HepG2 (cell line): ENCODE data around the gene LDB2. TPM values are rescaled to one million over a fixed set of nuclear protein-coding genes. Genes with fewer than 3 reads are reported as not detected.

Source experiments
- ATAC-seq: fragments of 200-7000 bp; cut with Tn5 transposase; 3 replicates; pipeline ENCODE4 v1.9.1; 2020; ENCODE audit warnings: mild to moderate bottlenecking, moderate library complexity
- BruUV-seq: library from RNA; stranded (reverse); fragments of 400-500 nt; replicated peaks from 2 replicates; lab custom pipeline; 2021; lab: Mats Ljungman, UMichigan
- CTCF ChIA-PET: fragments of 300-600 bp; formaldehyde crosslinking; extraction: SDS; loops from one replicate; lab custom pipeline; 2021; ENCODE audit warnings: low total read pairs, inconsistent platforms, low intra/inter-chr PET ratio; lab: Yijun Ruan, JAX
- POLR2A ChIA-PET: fragments of 350-600 bp; sonication (Branson Sonifier 250); formaldehyde crosslinking; loops from one replicate; lab custom pipeline; 2020; ENCODE audit warnings: antibody characterized with exemption, inconsistent platforms; lab: Yijun Ruan, JAX
- DNase-seq: peaks from one replicate; pipeline ENCODE4 v3.0.0-alpha.2; 2015; ENCODE audit warnings: low spot score
- FAIRE-seq: peaks from 3 replicates; lab custom pipeline; 2011; peaks lifted over from hg19 to GRCh38; lab: Jason Lieb, UNC
- H2AFZ ChIP-seq: one replicate; pipeline ENCODE4 v1.6.1; 2011; ENCODE audit warnings: low read length, inconsistent platforms
- H3K27ac ChIP-seq: fragments of 300-600 bp; 3 replicates; pipeline ENCODE4 v1.8.0; 2011; ENCODE audit warnings: mixed run types, mild to moderate bottlenecking, mixed read lengths, low read length, inconsistent platforms; ENCODE audit not compliant: insufficient read depth; ENCODE audit errors: extremely low read length
- H3K27me3 ChIP-seq, 2 experiments: fragments of 200-600 bp in 1 of 2; 2 replicates in 1 of 2; 3 replicates in 1 of 2; pipeline versions ENCODE4 v1.6.0 to v1.8.0; 2011; ENCODE audit warnings: low read length in 2 of 2, mild to moderate bottlenecking in 2 of 2, moderate library complexity in 2 of 2, inconsistent platforms in 1 of 2; ENCODE audit not compliant: insufficient read depth in 2 of 2, control insufficient read depth in 1 of 2
- H3K36me3 ChIP-seq, 2 experiments: fragments of 200-600 bp in 1 of 2; replicated peaks in 1 of 2; 2 replicates in 1 of 2; 3 replicates in 1 of 2; pipeline versions ENCODE4 v1.5.1 to v1.8.0; 2011; ENCODE audit warnings: low read length in 2 of 2, inconsistent platforms in 1 of 2; ENCODE audit not compliant: insufficient read depth in 2 of 2, control insufficient read depth in 1 of 2
- H3K4me1 ChIP-seq: 2 replicates; pipeline ENCODE4 v1.5.1; 2012; ENCODE audit warnings: low read length, inconsistent platforms; ENCODE audit not compliant: insufficient read depth
- H3K4me2 ChIP-seq: 2 replicates; pipeline ENCODE4 v1.6.0; 2011; ENCODE audit warnings: low read depth, low read length, inconsistent platforms
- H3K4me3 ChIP-seq, 3 experiments: fragments of 200-600 bp in 1 of 3; sonication (generic), shearing (Covaris generic) in 1 of 3; replicated peaks in 1 of 3; 2 replicates each; pipeline ENCODE4 v1.5.1; 2011 to 2016; ENCODE audit warnings: low read length in 3 of 3, inconsistent platforms in 2 of 3, low read depth in 2 of 3, mild to moderate bottlenecking in 2 of 3, control low read depth in 1 of 3, mixed read lengths in 1 of 3; ENCODE audit not compliant: insufficient read depth in 1 of 3
- H3K79me2 ChIP-seq: one replicate; pipeline ENCODE4 v1.6.1; 2011; ENCODE audit warnings: low read length, inconsistent platforms; ENCODE audit not compliant: insufficient read depth
- H3K9ac ChIP-seq: 2 replicates; pipeline ENCODE4 v1.6.0; 2011; ENCODE audit warnings: mild to moderate bottlenecking, low read depth, low read length, inconsistent platforms; ENCODE audit not compliant: insufficient read depth
- H3K9me3 ChIP-seq: 2 replicates; pipeline ENCODE4 v1.5.1; 2012; ENCODE audit warnings: mild to moderate bottlenecking, low read length
- H4K20me1 ChIP-seq: 2 replicates; pipeline ENCODE4 v1.6.0; 2011; ENCODE audit warnings: inconsistent platforms, mild to moderate bottlenecking, low read length, moderate library complexity; ENCODE audit not compliant: insufficient read depth
- SAFB2 ChIP-seq: sonication (generic); formaldehyde crosslinking; IDR thresholded peaks from 2 replicates; pipeline ENCODE4 v1.5.1; 2020; ENCODE audit warnings: missing genetic modification reagents, low read depth, mild to moderate bottlenecking, borderline replicate concordance
- ZFP36 ChIP-seq: fragments of 150-350 bp; IDR thresholded peaks from 2 replicates; pipeline ENCODE4 v1.6.1; 2018; ENCODE audit warnings: borderline replicate concordance, low read length, low read depth; ENCODE audit not compliant: partially characterized antibody
- ZNF326 ChIP-seq: sonication (generic); formaldehyde crosslinking; IDR thresholded peaks from 2 replicates; pipeline ENCODE4 v1.4.0; 2020; ENCODE audit warnings: missing genetic modification reagents, borderline replicate concordance
- ZSCAN12 ChIP-seq: sonication (generic); formaldehyde crosslinking; IDR thresholded peaks from 2 replicates; pipeline ENCODE4 v1.9.0; 2021; ENCODE audit warnings: mild to moderate bottlenecking, missing genetic modification reagents
- WGBS: methylation state at CpG from one replicate; pipeline ENCODE4 v1.1.6; 2017; ENCODE audit warnings: low lambda C conversion rate; 5-methylcytosine and 5-hydroxymethylcytosine counted together
- in situ Hi-C: cut with HindIII; loops from 2 replicates; pipeline ENCODE4 v1.10.0; 2017; ENCODE audit warnings: low pct_unique_long_range_greater_than_20kb; ENCODE audit not compliant: extremely low pct_ligation_motif_present
- intact Hi-C: fragments of 100-400 bp; cut with micrococcal nuclease; formaldehyde crosslinking; loops from one replicate; pipeline ENCODE4 v1.10.0; 2022; ENCODE audit not compliant: unreplicated experiment
- polyA plus RNA-seq, 8 experiments: library from polyadenylated mRNA; depleted of rRNA in 3 of 8; stranded (reverse) in 7 of 8; unstranded in 1 of 8; fragments of >200 nt; fragmentation: Illumina TruSeq in 4 of 8; extraction: Trizol in 4 of 8; gene quantifications; 2 replicates each; pipeline versions ENCODE4 v1.2.1 to v1.2.3, GENCODE V29; 2011 to 2016; ENCODE audit warnings: low read depth in 4 of 8, missing spikeins in 1 of 8, mixed read lengths in 1 of 8; ENCODE audit not compliant: insufficient read depth in 1 of 8
- total RNA-seq, 5 experiments: library from RNA; depleted of rRNA; stranded (reverse); fragments of >200 nt; fragmentation: Illumina TruSeq; extraction: Trizol; gene quantifications; 2 replicates each; pipeline ENCODE4 v1.2.3, GENCODE V29; 2016; ENCODE audit warnings: low read depth in 1 of 5
- TF ChIP-seq, protein P1 (sequence below): sonication (generic); formaldehyde crosslinking; IDR thresholded peaks from 2 replicates; pipeline ENCODE4 v1.4.0; 2020; ENCODE audit warnings: missing genetic modification reagents, borderline replicate concordance
- TF ChIP-seq, protein P2 (sequence below): sonication (generic); formaldehyde crosslinking; IDR thresholded peaks from 2 replicates; pipeline ENCODE4 v1.4.0; 2020; ENCODE audit warnings: low read depth, mild to moderate bottlenecking, missing genetic modification reagents

The LDB2 gene
- total and polyA plus RNA-seq, 2 of the 13 experiments (the other 11 are each of a cell fraction or from before 2014, with no cell fraction given): not detected

DNA sequence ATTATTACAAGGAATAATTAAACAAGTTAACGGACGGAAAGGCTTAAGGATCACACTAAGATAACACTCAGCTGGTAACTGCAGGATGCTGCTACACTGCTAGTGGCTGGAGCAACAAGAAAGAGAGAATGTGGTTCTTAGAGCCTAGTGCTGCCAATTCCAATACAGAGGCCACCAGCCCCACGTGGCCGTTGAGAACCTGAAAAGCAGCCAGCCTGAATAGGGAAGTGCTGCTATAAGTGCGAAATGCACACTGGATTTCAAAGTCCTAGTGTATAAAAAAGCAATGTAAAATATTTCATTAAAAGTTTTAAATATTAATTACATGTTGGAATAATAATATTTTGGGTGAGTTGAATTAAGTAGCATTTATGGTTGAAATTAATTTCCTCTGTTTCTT is 414.9 kb downstream of the LDB2 start (continued):
- TF ChIP-seq, protein P1, sequence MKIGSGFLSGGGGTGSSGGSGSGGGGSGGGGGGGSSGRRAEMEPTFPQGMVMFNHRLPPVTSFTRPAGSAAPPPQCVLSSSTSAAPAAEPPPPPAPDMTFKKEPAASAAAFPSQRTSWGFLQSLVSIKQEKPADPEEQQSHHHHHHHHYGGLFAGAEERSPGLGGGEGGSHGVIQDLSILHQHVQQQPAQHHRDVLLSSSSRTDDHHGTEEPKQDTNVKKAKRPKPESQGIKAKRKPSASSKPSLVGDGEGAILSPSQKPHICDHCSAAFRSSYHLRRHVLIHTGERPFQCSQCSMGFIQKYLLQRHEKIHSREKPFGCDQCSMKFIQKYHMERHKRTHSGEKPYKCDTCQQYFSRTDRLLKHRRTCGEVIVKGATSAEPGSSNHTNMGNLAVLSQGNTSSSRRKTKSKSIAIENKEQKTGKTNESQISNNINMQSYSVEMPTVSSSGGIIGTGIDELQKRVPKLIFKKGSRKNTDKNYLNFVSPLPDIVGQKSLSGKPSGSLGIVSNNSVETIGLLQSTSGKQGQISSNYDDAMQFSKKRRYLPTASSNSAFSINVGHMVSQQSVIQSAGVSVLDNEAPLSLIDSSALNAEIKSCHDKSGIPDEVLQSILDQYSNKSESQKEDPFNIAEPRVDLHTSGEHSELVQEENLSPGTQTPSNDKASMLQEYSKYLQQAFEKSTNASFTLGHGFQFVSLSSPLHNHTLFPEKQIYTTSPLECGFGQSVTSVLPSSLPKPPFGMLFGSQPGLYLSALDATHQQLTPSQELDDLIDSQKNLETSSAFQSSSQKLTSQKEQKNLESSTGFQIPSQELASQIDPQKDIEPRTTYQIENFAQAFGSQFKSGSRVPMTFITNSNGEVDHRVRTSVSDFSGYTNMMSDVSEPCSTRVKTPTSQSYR (CRISPR knock-in tag): no peak
- TF ChIP-seq ZFP36 (no peak), ZNF326 (CRISPR knock-in tag) (no peak)

DNA sequence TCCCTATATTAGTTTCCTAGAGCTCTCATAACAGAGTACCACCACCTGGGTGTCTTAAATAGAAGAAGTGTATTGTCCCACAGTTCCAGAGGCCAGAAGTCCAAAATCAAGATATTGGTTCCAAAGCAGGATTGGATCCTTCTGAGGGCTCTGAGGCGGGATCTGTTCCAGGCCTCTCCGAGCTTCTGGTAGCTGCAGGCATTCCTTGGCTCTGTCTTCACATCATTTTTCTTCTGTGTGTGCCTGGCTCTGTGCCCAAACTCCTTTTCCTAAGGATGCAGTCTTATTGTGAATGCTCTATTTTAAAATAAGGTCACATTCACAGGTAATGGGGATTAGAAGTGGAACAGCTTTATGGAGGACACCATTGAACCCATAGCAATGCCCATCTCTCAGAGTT is 418.4 kb downstream of the LDB2 start:
- no peak overlapping the region for H3K27ac ChIP-seq
- intact Hi-C loops (no loop called here), in situ Hi-C loops (no loop called here)
- H3K4me2 ChIP-seq: no peak overlapping the region
- no peaks in the 10 kb centered on the region for H3K79me2 ChIP-seq
- H3K9ac ChIP-seq: no peak overlapping the region
- no peak overlapping the region for H3K4me3 ChIP-seq
- TF ChIP-seq, protein P2, sequence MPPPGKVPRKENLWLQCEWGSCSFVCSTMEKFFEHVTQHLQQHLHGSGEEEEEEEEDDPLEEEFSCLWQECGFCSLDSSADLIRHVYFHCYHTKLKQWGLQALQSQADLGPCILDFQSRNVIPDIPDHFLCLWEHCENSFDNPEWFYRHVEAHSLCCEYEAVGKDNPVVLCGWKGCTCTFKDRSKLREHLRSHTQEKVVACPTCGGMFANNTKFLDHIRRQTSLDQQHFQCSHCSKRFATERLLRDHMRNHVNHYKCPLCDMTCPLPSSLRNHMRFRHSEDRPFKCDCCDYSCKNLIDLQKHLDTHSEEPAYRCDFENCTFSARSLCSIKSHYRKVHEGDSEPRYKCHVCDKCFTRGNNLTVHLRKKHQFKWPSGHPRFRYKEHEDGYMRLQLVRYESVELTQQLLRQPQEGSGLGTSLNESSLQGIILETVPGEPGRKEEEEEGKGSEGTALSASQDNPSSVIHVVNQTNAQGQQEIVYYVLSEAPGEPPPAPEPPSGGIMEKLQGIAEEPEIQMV (CRISPR knock-in tag): no peak
- no peak for TF ChIP-seq SAFB2 (CRISPR knock-in tag)
- no peak for TF ChIP-seq ZSCAN12 (CRISPR knock-in tag)
- H3K27me3 ChIP-seq: no peaks in the 10 kb centered on the region
- no TSS peak for BruUV-seq
- H3K9me3 ChIP-seq: no peaks in the 10 kb centered on the region
- ChIA-PET POLR2A (no interaction called here), CTCF (no interaction called here)
- H4K20me1 ChIP-seq: no peaks in the 10 kb centered on the region
- H2AFZ ChIP-seq: no peak overlapping the region
- WGBS: 0% methylated on average over 2 of the region's 2 CpGs
- ATAC-seq (no peak), FAIRE-seq (no peak), DNase-seq (no peak)
- no peaks in the 10 kb centered on the region for H3K36me3 ChIP-seq
- no peaks in the 10 kb centered on the region for H3K4me1 ChIP-seq
